PFSK-1 (cell line): ENCODE results near the gene ACR.

ENCODE experiments used
- POLR2AphosphoS5 ChIP-seq: IDR thresholded peaks from 2 replicates; pipeline ENCODE4 v1.6.1; 2012; ENCODE audit warnings: low read depth, mild to moderate bottlenecking, control low read depth, low read length, moderate library complexity
- TF ChIP-seq, protein P1 (sequence below), 2 experiments: IDR thresholded peaks; 2 replicates each; pipeline versions ENCODE4 v1.6.1 to v1.8.0; 2011 to 2012; ENCODE audit warnings: low read depth in 2 of 2, low read length in 2 of 2, control low read depth in 1 of 2, inconsistent platforms in 1 of 2, mild to moderate bottlenecking in 1 of 2, moderate library complexity in 1 of 2; ENCODE audit not compliant: insufficient read depth in 1 of 2

DNA sequence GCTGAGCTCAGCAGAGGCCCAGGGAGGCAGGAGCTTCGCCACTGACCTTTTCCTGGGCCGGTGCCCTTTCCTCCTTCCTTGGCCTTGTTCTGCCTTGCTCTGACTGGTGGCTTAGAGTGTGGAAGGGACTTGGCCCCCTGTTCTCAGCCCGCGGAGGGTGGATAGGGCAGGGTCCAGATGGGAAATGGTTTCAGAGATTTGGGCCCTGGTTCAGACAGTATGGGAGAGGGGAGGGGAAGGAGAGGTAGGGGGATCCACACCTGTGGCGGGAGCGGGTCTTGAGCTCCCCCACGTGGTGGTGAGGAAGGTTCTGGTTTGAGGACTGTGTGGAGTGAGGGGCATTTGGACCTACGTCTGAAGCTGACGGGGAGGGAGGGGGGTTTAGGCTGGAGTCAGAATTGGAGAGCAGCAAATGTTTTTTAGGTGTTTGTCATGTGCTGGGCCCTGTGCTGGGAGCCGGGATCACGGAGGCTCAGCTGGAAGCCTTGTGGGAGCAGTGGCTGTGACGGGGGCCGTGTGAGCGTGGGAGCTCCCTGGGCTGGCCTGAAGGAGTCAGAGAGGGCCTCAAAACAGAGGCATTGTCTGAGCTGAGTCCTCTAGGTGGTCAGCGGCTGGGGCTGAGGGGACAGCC is 38.1 kb upstream of the ACR start:
- TF ChIP-seq POLR2AphosphoS5: no peak
- TF ChIP-seq, protein P1, sequence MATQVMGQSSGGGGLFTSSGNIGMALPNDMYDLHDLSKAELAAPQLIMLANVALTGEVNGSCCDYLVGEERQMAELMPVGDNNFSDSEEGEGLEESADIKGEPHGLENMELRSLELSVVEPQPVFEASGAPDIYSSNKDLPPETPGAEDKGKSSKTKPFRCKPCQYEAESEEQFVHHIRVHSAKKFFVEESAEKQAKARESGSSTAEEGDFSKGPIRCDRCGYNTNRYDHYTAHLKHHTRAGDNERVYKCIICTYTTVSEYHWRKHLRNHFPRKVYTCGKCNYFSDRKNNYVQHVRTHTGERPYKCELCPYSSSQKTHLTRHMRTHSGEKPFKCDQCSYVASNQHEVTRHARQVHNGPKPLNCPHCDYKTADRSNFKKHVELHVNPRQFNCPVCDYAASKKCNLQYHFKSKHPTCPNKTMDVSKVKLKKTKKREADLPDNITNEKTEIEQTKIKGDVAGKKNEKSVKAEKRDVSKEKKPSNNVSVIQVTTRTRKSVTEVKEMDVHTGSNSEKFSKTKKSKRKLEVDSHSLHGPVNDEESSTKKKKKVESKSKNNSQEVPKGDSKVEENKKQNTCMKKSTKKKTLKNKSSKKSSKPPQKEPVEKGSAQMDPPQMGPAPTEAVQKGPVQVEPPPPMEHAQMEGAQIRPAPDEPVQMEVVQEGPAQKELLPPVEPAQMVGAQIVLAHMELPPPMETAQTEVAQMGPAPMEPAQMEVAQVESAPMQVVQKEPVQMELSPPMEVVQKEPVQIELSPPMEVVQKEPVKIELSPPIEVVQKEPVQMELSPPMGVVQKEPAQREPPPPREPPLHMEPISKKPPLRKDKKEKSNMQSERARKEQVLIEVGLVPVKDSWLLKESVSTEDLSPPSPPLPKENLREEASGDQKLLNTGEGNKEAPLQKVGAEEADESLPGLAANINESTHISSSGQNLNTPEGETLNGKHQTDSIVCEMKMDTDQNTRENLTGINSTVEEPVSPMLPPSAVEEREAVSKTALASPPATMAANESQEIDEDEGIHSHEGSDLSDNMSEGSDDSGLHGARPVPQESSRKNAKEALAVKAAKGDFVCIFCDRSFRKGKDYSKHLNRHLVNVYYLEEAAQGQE (IDR thresholded peaks at IDR 0.05; ENCODE audit: insufficient read depth in 1 of 2, low read depth in 2 of 2, low read length in 2 of 2): no peak
